Measurements from ENCODE around the gene PKP3. TPM values are rescaled to one million over a fixed set of nuclear protein-coding genes. Genes with fewer than 3 reads are reported as not detected.

PKP3 gene
- total and polyA plus RNA-seq, 2 donors (not counting 1 experiment from before 2014, with no cell fraction given), result 0.78 TPM; not detected in 1

DNA sequence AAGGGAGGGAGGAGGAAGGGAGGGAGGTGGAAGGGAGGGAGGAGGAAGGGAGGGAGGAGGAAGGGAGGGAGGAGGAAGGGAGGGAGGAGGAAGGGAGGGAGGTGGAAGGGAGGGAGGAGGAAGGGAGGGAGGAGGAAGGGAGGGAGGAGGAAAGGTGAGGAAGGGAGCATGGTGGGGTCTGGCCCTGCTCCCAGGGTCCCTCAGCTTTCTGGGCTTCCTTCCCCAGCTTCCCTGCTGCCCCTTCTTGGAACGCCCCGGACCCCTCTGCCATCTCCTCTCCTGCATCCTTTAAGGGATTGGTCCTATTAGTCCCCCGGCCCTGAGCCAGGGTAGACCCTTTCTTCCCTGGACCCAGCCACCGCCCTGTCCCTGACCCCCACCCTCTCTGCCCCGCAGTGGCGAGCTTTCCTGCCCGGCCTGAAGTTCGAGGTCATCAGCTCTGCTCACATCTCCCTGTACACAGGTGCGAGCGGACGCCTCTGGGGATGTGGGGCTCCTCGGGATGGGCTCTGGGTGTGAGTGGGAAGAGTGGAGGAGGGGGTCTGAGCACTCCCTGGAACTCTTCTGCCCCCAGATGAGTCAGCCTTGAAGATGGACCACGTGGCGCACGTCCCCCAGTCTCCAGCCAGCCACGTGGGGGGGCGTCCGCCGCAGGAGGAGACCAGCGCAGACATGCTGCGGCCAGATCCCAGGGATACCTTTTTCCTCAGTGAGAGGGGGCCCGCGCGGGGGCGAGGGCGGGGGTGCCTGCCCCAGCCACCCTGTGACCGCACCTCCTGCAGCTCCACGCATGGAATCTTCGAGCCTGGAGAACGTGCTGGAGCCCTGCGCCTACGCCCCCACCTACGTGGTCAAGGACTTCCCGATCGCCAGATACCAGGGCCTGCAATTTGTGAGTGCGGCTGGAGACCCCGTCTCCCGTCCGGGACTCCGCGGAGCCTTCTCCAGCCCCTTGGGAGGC, 18.7 kb upstream of the PKP3 start:
- Mint-ChIP-seq H3K27ac (no peak overlapping the region), H3K4me1 (peaks cover under 1% of the 10 kb centered on the region), H3K9me3 (ENCODE audit: insufficient read depth) (no peaks in the 10 kb centered on the region), H3K27me3 (peaks cover 19% of the 10 kb centered on the region), H3K4me3 (no peak overlapping the region)
- Histone ChIP-seq H3K27me3 (replicated peaks in 1 of 4; ENCODE audit: control extremely low read depth in 1 of 4, control insufficient read depth in 3 of 4, insufficient read depth in 4 of 4, low read length in 3 of 4) (peaks cover 0 to 17% (median 1%) of the 10 kb centered on the region in 4 experiments), H3K9ac (ENCODE audit: low read length) (no peak overlapping the region), H3K36me3 (replicated peaks in 1 of 2; ENCODE audit: control extremely low read depth in 1 of 2, control insufficient read depth in 1 of 2, extremely low read depth in 1 of 2, insufficient read depth in 2 of 2, low read length in 1 of 2) (no peaks in the 10 kb centered on the region), H3K4me1 (ENCODE audit: control insufficient read depth in 2 of 2, insufficient read depth in 2 of 2, low read length in 2 of 2) (no peaks in the 10 kb centered on the region), H4K20me1 (ENCODE audit: control insufficient read depth, insufficient read depth, low read length, poor library complexity, severe bottlenecking) (no peaks in the 10 kb centered on the region), H3K79me2 (ENCODE audit: control insufficient read depth, insufficient read depth, low read length) (no peaks in the 10 kb centered on the region), H3K4me3 (ENCODE audit: control extremely low read depth in 1 of 5, extremely low read depth in 1 of 5, insufficient read depth in 1 of 5, low read depth in 2 of 5, low read length in 4 of 5) (no peak overlapping the region), H2AFZ (ENCODE audit: insufficient read depth, low read depth, low read length, poor library complexity, severe bottlenecking) (no peak overlapping the region), H3K27ac (ENCODE audit: low read length in 2 of 2) (no peak overlapping the region), H3K4me2 (replicated peaks; ENCODE audit: low read depth, low read length, poor library complexity, severe bottlenecking) (no peak overlapping the region), H3K9me3 (ENCODE audit: control extremely low read depth in 1 of 3, control insufficient read depth in 2 of 3, insufficient read depth in 1 of 3, low read length in 2 of 3) (peaks cover 0 to 4% (median 0%) of the 10 kb centered on the region in 3 donors)
- ChIA-PET CTCF (no interaction called here), POLR2A (no interaction called here)
- no peak for TF ChIP-seq EZH2 (IDR thresholded peaks at IDR 0.05; ENCODE audit: borderline replicate concordance, insufficient read depth, low read depth, low read length, poor library complexity, severe bottlenecking)
- TF ChIP-seq, protein P1, sequence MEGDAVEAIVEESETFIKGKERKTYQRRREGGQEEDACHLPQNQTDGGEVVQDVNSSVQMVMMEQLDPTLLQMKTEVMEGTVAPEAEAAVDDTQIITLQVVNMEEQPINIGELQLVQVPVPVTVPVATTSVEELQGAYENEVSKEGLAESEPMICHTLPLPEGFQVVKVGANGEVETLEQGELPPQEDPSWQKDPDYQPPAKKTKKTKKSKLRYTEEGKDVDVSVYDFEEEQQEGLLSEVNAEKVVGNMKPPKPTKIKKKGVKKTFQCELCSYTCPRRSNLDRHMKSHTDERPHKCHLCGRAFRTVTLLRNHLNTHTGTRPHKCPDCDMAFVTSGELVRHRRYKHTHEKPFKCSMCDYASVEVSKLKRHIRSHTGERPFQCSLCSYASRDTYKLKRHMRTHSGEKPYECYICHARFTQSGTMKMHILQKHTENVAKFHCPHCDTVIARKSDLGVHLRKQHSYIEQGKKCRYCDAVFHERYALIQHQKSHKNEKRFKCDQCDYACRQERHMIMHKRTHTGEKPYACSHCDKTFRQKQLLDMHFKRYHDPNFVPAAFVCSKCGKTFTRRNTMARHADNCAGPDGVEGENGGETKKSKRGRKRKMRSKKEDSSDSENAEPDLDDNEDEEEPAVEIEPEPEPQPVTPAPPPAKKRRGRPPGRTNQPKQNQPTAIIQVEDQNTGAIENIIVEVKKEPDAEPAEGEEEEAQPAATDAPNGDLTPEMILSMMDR (IDR thresholded peaks at IDR 0.05), result no peak
- ATAC-seq (ENCODE audit: low read depth), result no peak
- DNase-seq, result no peak
- intact Hi-C loops (cut with micrococcal nuclease), result no loop called here
- 93% methylated on average over 40 of the region's 41 CpGs for WGBS (ENCODE audit: insufficient coverage)

DNA sequence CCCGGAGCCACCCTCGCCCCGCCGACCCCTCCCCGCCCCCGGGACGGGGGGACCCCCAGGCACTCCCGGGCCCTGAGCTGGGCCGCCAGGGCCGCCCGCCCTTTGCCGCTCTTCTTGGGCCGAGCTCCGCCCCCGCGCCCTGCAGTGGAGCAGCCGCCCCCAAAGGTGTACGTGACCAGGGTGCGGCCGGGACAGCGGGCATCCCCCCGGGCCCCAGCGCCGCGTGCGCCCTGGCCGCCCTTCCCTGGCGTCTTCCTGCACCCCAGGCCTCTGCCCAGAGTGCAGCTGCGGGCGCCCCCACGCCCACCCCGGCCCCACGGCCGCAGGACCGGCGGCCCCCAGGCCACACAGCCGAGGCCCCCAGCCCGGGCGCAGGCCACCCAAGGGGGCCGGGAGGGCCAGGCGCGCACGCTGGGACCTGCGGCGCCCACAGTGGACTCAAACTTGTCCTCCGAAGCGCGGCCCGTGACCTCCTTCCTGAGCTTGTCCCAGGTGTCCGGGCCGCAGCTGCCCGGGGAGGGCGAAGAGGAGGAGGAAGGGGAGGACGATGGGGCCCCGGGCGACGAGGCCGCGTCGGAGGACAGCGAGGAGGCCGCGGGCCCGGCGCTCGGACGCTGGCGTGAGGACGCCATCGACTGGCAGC, 17.4 kb upstream of the PKP3 start:
- peaks cover 0 to 7% (median 0%) of the 10 kb centered on the region in 4 experiments for H3K27me3 ChIP-seq (replicated peaks in 1 of 4; ENCODE audit: control extremely low read depth in 1 of 4, control insufficient read depth in 3 of 4, insufficient read depth in 4 of 4, low read length in 3 of 4)
- H3K36me3 ChIP-seq (replicated peaks in 1 of 2; ENCODE audit: control extremely low read depth in 1 of 2, control insufficient read depth in 1 of 2, extremely low read depth in 1 of 2, insufficient read depth in 2 of 2, low read length in 1 of 2), result no peaks in the 10 kb centered on the region
- no peak overlapping the region for H3K4me3 ChIP-seq (ENCODE audit: control extremely low read depth in 1 of 5, extremely low read depth in 1 of 5, insufficient read depth in 1 of 5, low read depth in 2 of 5, low read length in 4 of 5)
- TF ChIP-seq, protein P1 (IDR thresholded peaks at IDR 0.05), result no peak
- TF ChIP-seq EZH2 (IDR thresholded peaks at IDR 0.05; ENCODE audit: borderline replicate concordance, insufficient read depth, low read depth, low read length, poor library complexity, severe bottlenecking), result no peak
- DNase-seq (no peak), ATAC-seq (ENCODE audit: low read depth) (no peak)
- H3K27ac ChIP-seq (ENCODE audit: low read length in 2 of 2), result no peak overlapping the region
- H3K4me2 ChIP-seq (replicated peaks; ENCODE audit: low read depth, low read length, poor library complexity, severe bottlenecking), result no peak overlapping the region
- no peaks in the 10 kb centered on the region for H4K20me1 ChIP-seq (ENCODE audit: control insufficient read depth, insufficient read depth, low read length, poor library complexity, severe bottlenecking)
- H3K9me3 Mint-ChIP-seq (ENCODE audit: insufficient read depth), result no peaks in the 10 kb centered on the region
- no peaks in the 10 kb centered on the region for H3K4me1 ChIP-seq (ENCODE audit: control insufficient read depth in 2 of 2, insufficient read depth in 2 of 2, low read length in 2 of 2)
- H3K27ac Mint-ChIP-seq, result no peak overlapping the region
- CTCF ChIA-PET, result no interaction called here
- no peak overlapping the region for H3K9ac ChIP-seq (ENCODE audit: low read length)
- H3K4me3 Mint-ChIP-seq, result no peak overlapping the region
- H3K79me2 ChIP-seq (ENCODE audit: control insufficient read depth, insufficient read depth, low read length), result no peaks in the 10 kb centered on the region
- peaks cover 10% of the 10 kb centered on the region for H3K27me3 Mint-ChIP-seq
- 97% methylated on average over 55 of the region's 70 CpGs for WGBS (ENCODE audit: insufficient coverage)
- peaks cover 0 to 4% (median 0%) of the 10 kb centered on the region in 3 donors for H3K9me3 ChIP-seq (ENCODE audit: control extremely low read depth in 1 of 3, control insufficient read depth in 2 of 3, insufficient read depth in 1 of 3, low read length in 2 of 3)
- H2AFZ ChIP-seq (ENCODE audit: insufficient read depth, low read depth, low read length, poor library complexity, severe bottlenecking), result no peak overlapping the region
- H3K4me1 Mint-ChIP-seq, result no peaks in the 10 kb centered on the region
- intact Hi-C loops (cut with micrococcal nuclease), result no loop called here
- POLR2A ChIA-PET, result no interaction called here
